B cell (primary cell): ENCODE measurements around the gene GABRB2. TPM values are rescaled to one million over a fixed set of nuclear protein-coding genes. Genes with fewer than 3 reads are reported as not detected.

Experiments
- ATAC-seq: fragments of 200-7000 bp; cut with Tn5 transposase; one replicate; pipeline ENCODE4 v1.10.0; 2021; ENCODE audit warnings: low read depth, mild to moderate bottlenecking, moderate number of reproducible peaks, moderate library complexity
- CTCF ChIA-PET: fragments of 350-600 bp; sonication (Branson Sonifier 250); formaldehyde crosslinking; loops from one replicate; lab custom pipeline; 2021; ENCODE audit warnings: antibody characterized with exemption, inconsistent platforms; lab: Charles Lee
- POLR2A ChIA-PET: fragments of 350-600 bp; sonication (Branson Sonifier 250); formaldehyde crosslinking; loops from one replicate; lab custom pipeline; 2021; ENCODE audit warnings: antibody characterized with exemption; lab: Charles Lee
- DNase-seq: peaks from one replicate; pipeline ENCODE4 v3.0.0; 2013
- H2AFZ ChIP-seq: 2 replicates; pipeline ENCODE4 v1.6.1; 2012; ENCODE audit warnings: mild to moderate bottlenecking, low read depth, low read length; ENCODE audit not compliant: insufficient read depth, poor library complexity, severe bottlenecking
- H3K27ac ChIP-seq, 2 donors: 1 replicate in 1 of 2; 2 replicates in 1 of 2; pipeline ENCODE4 v1.5.1; 2012 to 2013; ENCODE audit warnings: low read length in 2 of 2, mild to moderate bottlenecking in 2 of 2, moderate library complexity in 1 of 2
- H3K27me3 ChIP-seq, 4 experiments: fragments of 200-600 bp in 1 of 4; sonication (generic) in 1 of 4; replicated peaks in 1 of 4; 1 replicate in 2 of 4; 2 replicates in 2 of 4; pipeline versions ENCODE4 v1.6.1 to v1.7.0; 2013 to 2016; ENCODE audit warnings: low read length in 3 of 4, mild to moderate bottlenecking in 2 of 4, mixed read lengths in 1 of 4, moderate library complexity in 1 of 4; ENCODE audit not compliant: insufficient read depth in 4 of 4, control insufficient read depth in 3 of 4; ENCODE audit errors: control extremely low read depth in 1 of 4
- H3K36me3 ChIP-seq, 2 experiments: replicated peaks in 1 of 2; 1 replicate in 1 of 2; 2 replicates in 1 of 2; pipeline versions ENCODE4 v1.6.1 to v1.7.1; 2013; ENCODE audit warnings: low read length in 1 of 2; ENCODE audit not compliant: insufficient read depth in 2 of 2, control insufficient read depth in 1 of 2; ENCODE audit errors: control extremely low read depth in 1 of 2, extremely low read depth in 1 of 2
- H3K4me1 ChIP-seq, 2 donors: fragments of 200-600 bp in 1 of 2; sonication (generic) in 1 of 2; 1 replicate in 1 of 2; 2 replicates in 1 of 2; pipeline versions ENCODE4 v1.5.1 to v1.6.1; 2013 to 2017; ENCODE audit warnings: low read length in 2 of 2; ENCODE audit not compliant: control insufficient read depth in 2 of 2, insufficient read depth in 2 of 2
- H3K4me2 ChIP-seq: replicated peaks from 2 replicates; pipeline ENCODE3; 2012; ENCODE audit warnings: mild to moderate bottlenecking, low read depth, low read length; ENCODE audit not compliant: poor library complexity, severe bottlenecking
- H3K4me3 ChIP-seq, 5 experiments: fragments of 200-600 bp in 1 of 5; sonication (generic) in 1 of 5; 1 replicate in 3 of 5; 2 replicates in 2 of 5; pipeline versions ENCODE4 v1.5.1 to v1.7.0; 2011 to 2016; ENCODE audit warnings: low read length in 4 of 5, mild to moderate bottlenecking in 4 of 5, low read depth in 2 of 5, control low read depth in 1 of 5, moderate library complexity in 1 of 5; ENCODE audit not compliant: insufficient read depth in 1 of 5; ENCODE audit errors: control extremely low read depth in 1 of 5, extremely low read depth in 1 of 5
- H3K79me2 ChIP-seq: fragments of 200-600 bp; sonication (generic); one replicate; pipeline ENCODE4 v1.6.0; 2016; ENCODE audit warnings: low read length; ENCODE audit not compliant: control insufficient read depth, insufficient read depth
- H3K9ac ChIP-seq: fragments of 200-600 bp; sonication (generic); 2 replicates; pipeline ENCODE4 v1.6.1; 2017; ENCODE audit warnings: mild to moderate bottlenecking, low read length, moderate library complexity
- H3K9me3 ChIP-seq, 3 donors: one replicate each; pipeline versions ENCODE4 v1.6.1 to v1.7.1; 2013; ENCODE audit warnings: low read length in 2 of 3; ENCODE audit not compliant: control insufficient read depth in 2 of 3, insufficient read depth in 1 of 3; ENCODE audit errors: control extremely low read depth in 1 of 3
- H4K20me1 ChIP-seq: 2 replicates; pipeline ENCODE4 v1.6.0; 2012; ENCODE audit warnings: mild to moderate bottlenecking, low read length; ENCODE audit not compliant: insufficient read depth, control insufficient read depth, poor library complexity, severe bottlenecking
- H3K27ac Mint-ChIP-seq: one replicate; pipeline ENCODE4 v1.8.0; 2021; ENCODE audit warnings: mixed read lengths
- H3K27me3 Mint-ChIP-seq: one replicate; pipeline ENCODE4 v1.8.0; 2021; ENCODE audit warnings: mixed read lengths
- H3K4me1 Mint-ChIP-seq: one replicate; pipeline ENCODE4 v1.8.0; 2021; ENCODE audit warnings: mixed read lengths
- H3K4me3 Mint-ChIP-seq: one replicate; pipeline ENCODE4 v1.8.0; 2021; ENCODE audit warnings: mixed read lengths
- H3K9me3 Mint-ChIP-seq: one replicate; pipeline ENCODE4 v1.8.0; 2022; ENCODE audit warnings: mixed read lengths; ENCODE audit not compliant: insufficient read depth
- EZH2 ChIP-seq: IDR thresholded peaks from 2 replicates; pipeline ENCODE4 v1.6.1; 2012; ENCODE audit warnings: borderline replicate concordance, low read depth, mild to moderate bottlenecking, moderate library complexity, low read length; ENCODE audit not compliant: insufficient read depth, poor library complexity, severe bottlenecking
- WGBS: methylation state at CpG from one replicate; pipeline ENCODE4 v1.1.5; 2013; ENCODE audit warnings: missing lambda C conversion rate; ENCODE audit not compliant: insufficient coverage; 5-methylcytosine and 5-hydroxymethylcytosine counted together
- intact Hi-C: fragments of 100-400 bp; cut with micrococcal nuclease; formaldehyde crosslinking; loops from one replicate; pipeline ENCODE4 v1.10.0; 2022
- polyA plus RNA-seq: library from polyadenylated mRNA; depleted of rRNA; stranded (reverse); fragments of >200 nt; gene quantifications from 2 replicates; pipeline ENCODE4 v1.2.3, GENCODE V29; 2012
- total RNA-seq, 2 donors: library from RNA; stranded (reverse); fragments of 120-200 nt in 1 of 2; gene quantifications; 1 replicate in 1 of 2; 2 replicates in 1 of 2; pipeline versions ENCODE4 v1.2.3 to v1.2.4, GENCODE V29; 2013 to 2022
- TF ChIP-seq, protein P1 (sequence below): fragments of 200-600 bp; IDR thresholded peaks from one replicate; pipeline ENCODE4 v1.8.0; 2022; ENCODE audit warnings: antibody characterized with exemption, mild to moderate bottlenecking

The GABRB2 gene
- total and polyA plus RNA-seq, 2 donors (not counting 1 experiment from before 2014, with no cell fraction given), result 0.15 to 0.16 TPM

DNA sequence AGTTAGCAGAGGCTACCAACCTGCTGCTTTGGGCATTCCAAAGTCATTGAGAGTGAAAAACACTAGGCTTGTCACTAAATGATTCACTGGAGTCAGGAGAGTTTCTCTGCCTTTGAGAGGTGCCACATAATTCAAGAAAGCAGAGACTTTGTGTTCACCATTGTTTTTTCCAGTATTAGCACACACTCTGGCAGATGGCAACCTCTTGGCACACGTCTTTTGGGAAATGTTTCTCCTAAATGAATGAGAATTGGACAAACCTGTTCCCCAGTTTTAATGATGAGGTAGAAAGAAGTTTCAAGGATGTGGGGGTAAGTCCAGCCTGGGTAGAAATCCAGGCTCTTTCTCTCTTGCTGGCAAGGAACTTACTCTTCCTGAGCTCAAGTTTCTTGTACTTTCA is 259.1 kb downstream of the GABRB2 start:
- Mint-ChIP-seq H3K4me3 (no peak overlapping the region), H3K27ac (no peak overlapping the region), H3K27me3 (no peaks in the 10 kb centered on the region), H3K4me1 (no peaks in the 10 kb centered on the region), H3K9me3 (no peaks in the 10 kb centered on the region)
- Histone ChIP-seq H3K4me2 (no peak overlapping the region), H3K27ac (no peak overlapping the region), H3K4me1 (no peaks in the 10 kb centered on the region), H3K9ac (no peak overlapping the region), H2AFZ (no peak overlapping the region), H3K27me3 (no peaks in the 10 kb centered on the region), H3K79me2 (no peaks in the 10 kb centered on the region), H3K9me3 (no peaks in the 10 kb centered on the region), H3K36me3 (no peaks in the 10 kb centered on the region), H3K4me3 (no peak overlapping the region), H4K20me1 (no peaks in the 10 kb centered on the region)
- TF ChIP-seq, protein P1, sequence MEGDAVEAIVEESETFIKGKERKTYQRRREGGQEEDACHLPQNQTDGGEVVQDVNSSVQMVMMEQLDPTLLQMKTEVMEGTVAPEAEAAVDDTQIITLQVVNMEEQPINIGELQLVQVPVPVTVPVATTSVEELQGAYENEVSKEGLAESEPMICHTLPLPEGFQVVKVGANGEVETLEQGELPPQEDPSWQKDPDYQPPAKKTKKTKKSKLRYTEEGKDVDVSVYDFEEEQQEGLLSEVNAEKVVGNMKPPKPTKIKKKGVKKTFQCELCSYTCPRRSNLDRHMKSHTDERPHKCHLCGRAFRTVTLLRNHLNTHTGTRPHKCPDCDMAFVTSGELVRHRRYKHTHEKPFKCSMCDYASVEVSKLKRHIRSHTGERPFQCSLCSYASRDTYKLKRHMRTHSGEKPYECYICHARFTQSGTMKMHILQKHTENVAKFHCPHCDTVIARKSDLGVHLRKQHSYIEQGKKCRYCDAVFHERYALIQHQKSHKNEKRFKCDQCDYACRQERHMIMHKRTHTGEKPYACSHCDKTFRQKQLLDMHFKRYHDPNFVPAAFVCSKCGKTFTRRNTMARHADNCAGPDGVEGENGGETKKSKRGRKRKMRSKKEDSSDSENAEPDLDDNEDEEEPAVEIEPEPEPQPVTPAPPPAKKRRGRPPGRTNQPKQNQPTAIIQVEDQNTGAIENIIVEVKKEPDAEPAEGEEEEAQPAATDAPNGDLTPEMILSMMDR, result no peak
- TF ChIP-seq EZH2, result no peak
- ChIA-PET CTCF (no interaction called here), POLR2A (no interaction called here)
- DNase-seq, result no peak
- intact Hi-C loops, result no loop called here
- WGBS, result no CpG with 5 or more reads among the region's 1 CpG
- no peak for ATAC-seq

DNA sequence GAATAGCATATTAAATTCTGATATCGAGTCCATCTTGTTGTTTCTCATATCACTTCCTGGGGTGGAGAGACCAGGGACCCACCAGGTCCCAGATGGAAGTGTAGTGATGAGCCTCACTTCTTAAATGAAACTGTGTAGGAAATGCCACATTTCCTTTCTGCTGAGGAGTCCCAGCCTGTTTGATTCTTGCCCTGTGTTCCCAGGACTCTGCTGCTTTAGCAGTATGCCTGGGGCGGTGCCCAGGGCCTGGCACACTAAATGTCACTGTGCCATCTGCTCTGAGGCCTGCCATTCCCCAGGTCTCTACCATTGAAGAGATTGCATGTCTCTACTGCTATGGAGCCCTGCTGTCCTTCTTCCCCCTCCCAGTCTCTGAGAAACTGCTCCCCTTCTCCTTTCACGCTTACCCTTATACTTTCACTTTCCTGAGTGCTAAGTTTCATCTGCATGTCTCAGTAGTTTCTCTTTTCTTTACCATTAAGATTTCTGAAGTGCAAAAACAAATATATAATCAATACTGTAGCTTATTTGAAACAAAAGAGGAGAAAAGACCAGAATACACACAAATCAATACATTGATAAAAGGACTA is 260.4 kb downstream of the GABRB2 start:
- no peak overlapping the region for H3K4me3 ChIP-seq
- no peak for DNase-seq
- 91% methylated on average over 1 of the region's 3 CpGs for WGBS
- H3K27me3 Mint-ChIP-seq, result no peaks in the 10 kb centered on the region
- H4K20me1 ChIP-seq, result no peaks in the 10 kb centered on the region
- no peaks in the 10 kb centered on the region for H3K4me1 ChIP-seq
- intact Hi-C loops, result no loop called here
- H3K9ac ChIP-seq, result no peak overlapping the region
- H3K9me3 ChIP-seq, result no peaks in the 10 kb centered on the region
- no peak overlapping the region for H2AFZ ChIP-seq
- no peak overlapping the region for H3K4me3 Mint-ChIP-seq
- H3K79me2 ChIP-seq, result no peaks in the 10 kb centered on the region
- H3K9me3 Mint-ChIP-seq, result no peaks in the 10 kb centered on the region
- no peaks in the 10 kb centered on the region for H3K36me3 ChIP-seq
- TF ChIP-seq EZH2, result no peak
- TF ChIP-seq, protein P1, result no peak
- ChIA-PET CTCF (no interaction called here), POLR2A (no interaction called here)
- no peaks in the 10 kb centered on the region for H3K27me3 ChIP-seq
- ATAC-seq, result no peak
- no peak overlapping the region for H3K4me2 ChIP-seq
- H3K27ac Mint-ChIP-seq, result no peak overlapping the region
- H3K4me1 Mint-ChIP-seq, result no peaks in the 10 kb centered on the region
- no peak overlapping the region for H3K27ac ChIP-seq
